ELF-1 (cell line): ENCODE data around the gene MAT2B.

ENCODE experiments used
- DNase-seq: peaks from one replicate; pipeline ENCODE4 v3.0.0-alpha.2; 2016; ENCODE audit warnings: low read depth, low spot score

Gene MAT2B

DNA sequence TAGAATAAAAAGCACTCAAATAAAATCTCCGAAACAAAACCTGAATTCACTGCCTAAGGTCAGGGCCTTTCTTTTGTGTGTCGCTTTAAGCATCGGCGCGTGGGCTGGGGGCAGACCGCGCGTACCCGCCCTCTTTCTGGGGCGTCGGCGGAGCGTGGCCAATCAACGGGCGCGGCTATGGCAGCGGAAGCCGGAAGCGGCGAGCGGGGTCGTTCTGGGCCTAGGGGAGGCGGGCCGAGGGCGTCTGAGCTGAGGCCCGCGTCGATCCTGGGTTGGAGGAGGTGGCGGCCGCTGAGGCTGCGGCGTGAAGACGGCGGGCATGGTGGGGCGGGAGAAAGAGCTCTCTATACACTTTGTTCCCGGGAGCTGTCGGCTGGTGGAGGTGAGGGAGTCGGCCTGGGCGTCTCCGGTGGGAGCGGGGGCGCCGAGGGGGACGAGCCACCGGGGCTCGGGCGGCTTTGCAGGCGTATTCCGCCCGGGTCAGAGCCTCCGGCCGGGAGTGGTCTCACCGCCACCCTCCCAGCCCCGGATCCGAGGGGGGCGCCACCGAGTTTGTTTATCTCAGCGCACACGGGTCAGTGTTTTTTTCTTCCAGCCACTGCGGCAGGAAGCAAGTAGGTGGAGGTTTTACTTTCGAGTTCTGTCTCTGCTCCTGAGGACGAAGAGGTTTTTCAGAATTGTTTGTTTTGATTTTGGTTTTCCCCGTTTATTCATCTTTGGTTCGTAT lies at the start of gene MAT2B:
Gene MAT2B, plus strand, starts transcription at position 252 of the 727 bp plus-strand sequence. Its CDS starts 68 bp downstream, at position 320.
- peak; percentile 98 for DNase-seq

DNA sequence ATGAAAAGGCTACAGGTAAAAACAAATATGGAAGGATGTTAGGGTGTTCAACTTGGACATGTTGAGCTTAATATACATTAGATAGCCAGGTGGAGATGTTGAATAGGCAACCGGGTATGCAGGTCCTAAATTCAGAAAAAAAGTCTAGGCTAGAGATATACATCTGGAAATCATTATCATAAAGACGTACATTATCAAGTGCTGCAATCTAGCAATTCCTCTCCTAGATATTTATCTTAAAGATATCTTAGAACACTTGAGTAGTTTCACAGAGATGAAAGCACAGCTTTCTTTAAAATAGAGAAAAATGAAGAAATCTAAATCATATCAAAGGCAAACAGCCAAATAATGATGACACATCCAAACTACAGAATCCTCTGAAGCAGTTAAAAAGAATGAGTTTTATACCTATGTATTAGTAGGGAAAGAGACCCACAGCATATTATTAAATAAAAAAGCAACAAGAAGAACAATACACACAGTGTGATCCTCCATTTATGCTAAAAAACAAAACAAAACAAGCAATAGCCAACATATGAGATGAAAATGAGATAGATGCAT lies 49.3 kb upstream of the MAT2B start:
- no peak for DNase-seq

DNA sequence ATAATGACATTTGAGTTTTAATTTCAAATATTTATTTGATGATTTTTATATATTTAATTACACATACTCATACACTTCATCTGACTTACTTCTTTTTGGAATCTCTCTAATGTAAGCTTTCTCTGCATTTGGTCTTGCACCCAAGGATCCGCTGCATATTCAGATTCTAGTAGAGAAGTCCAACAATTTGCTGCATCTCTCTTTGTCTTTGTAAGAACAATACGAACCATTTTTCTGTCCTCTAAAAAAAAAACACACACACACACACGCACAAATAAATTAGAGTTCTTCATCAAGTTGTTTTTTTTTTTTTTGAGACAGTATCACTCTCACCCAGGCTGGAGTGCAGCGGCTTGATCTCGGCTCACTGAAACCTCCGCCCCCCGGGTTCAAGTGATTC lies 48.6 kb upstream of the MAT2B start:
- DNase-seq, result no peak

DNA sequence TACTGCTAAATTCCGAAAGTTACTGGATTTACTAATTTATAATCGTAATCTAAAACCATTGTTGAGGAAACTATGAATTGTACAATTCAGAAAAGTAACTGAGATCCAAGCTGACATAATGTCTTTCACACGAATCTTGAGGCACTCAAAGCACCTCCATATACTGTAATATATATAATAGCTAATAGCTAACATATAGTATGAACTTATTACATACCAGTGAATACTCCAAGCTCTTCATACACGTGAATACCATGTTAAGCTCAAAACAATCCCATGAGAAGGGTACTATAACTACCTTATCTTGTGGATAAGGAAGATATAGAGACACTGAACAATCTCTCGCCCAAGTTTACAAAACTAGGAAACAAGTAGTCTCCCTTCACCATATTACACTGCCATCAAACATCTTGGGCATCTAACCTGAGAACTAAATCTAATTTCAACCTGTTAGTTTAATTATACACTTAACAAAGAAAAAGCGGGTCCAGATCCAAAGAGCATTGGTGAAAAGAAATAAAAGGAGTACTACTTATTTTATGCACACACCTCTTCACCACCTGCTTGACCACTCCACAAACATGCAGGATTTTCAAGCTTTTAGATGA lies 46.5 kb upstream of the MAT2B start:
- DNase-seq, result no peak

DNA sequence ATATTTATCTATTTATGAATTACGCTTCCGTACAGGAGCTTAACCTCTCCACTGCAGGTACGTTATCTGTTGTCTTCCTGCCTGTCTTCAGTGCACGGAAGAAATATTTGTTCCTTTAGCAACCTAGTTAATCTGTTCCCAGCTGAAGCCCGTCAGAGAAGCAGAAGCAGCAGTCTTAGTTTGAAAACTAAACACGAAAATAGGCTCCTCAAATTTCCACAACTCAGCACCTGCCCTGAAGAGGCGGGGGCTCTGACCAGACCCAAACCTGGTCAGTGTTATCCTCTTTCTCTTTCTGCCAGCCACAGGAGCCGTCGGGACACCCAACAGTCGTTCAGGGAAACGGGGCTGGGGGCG lies 46.0 kb upstream of the MAT2B start:
- no peak for DNase-seq

DNA sequence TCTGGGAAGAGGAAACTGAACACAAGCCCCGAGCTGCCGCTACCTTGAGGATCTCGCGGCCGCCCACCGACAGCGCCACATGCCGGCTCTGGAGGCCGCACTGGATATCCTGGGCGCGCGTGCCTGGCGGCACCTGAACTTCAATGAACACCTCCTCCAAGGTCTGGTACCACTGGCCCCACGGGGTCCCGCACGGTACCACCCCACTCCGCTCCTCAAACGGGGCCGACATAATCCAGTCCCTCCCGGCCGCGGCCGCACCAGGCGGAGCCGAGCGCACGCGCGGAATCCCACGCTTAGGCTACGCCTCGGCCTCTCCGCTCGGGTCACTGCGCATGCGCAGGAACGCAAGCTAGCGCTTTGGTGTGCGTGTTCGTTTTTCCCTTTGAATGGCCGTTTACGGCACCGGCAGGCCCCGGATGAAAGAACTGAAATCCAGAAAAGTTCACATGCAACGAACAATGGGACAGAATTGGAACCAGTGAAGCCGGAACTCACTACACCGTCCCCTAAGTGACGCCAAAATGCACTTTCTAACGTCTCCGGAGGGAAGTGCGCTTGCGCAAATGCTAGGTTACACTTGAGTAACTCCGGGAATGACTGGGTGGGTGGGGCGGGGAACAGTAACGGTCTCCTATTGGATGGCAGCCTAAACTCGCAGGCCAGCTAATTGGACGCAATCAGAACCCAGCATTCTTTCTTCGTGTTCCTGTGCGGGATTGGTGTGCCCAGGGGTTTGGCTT lies 45.4 kb upstream of the MAT2B start, which contains the start of gene NUDCD2:
Gene NUDCD2, minus strand, starts transcription at position 284 of the 743 bp plus-strand sequence. Its CDS starts 52 bp downstream, at position 232.
- DNase-seq, result peak; percentile 97

DNA sequence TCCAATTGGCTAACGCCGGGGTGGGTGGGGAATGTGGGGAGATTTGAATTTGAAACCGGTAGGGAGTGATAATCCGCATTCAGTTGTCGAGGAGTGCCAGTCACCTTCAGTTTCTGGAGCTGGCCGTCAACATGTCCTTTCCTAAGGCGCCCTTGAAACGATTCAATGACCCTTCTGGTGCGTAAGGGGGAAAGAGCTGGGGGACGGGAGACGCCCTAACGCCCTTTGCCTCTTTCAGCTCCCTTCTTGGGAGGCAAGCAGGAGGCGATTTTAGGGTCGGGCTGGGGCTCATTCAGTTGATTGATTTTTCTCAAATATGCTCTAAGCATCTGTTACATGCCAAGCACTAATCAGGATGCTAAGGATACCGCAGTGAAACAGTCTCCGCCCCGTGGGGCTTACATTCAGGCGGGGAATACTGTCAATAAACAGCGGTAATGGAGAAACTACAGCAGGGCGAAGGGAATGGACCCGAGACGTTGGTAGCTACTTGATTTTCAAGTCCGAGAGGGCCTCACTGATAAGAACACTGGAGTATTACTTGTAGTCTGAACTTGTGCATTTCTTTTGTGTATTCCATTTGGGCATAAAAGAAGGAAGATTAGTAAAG lies 44.8 kb upstream of the MAT2B start, which contains the start of gene HMMR:
Gene HMMR, plus strand, starts transcription at position 71 of the 610 bp plus-strand sequence. Its CDS starts 61 bp downstream, at position 132.
- no peak for DNase-seq

DNA sequence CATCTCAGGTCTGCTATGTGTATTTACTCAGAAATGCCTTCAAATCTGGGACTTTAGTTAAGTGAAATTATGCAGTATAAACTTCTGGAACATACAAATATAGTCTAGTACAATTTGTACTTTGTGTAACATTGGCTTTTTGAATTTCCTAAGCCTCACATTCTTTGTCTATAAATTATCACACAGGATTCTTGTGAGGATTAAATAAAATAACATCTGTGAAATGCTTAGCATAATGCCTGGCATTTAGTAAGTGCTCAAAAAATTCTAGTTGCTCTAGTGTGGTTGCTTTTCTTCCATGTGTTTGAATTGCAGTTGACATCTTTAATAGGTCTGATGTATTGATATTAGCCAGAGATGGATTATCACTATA lies 42.4 kb upstream of the MAT2B start:
- DNase-seq, result no peak

DNA sequence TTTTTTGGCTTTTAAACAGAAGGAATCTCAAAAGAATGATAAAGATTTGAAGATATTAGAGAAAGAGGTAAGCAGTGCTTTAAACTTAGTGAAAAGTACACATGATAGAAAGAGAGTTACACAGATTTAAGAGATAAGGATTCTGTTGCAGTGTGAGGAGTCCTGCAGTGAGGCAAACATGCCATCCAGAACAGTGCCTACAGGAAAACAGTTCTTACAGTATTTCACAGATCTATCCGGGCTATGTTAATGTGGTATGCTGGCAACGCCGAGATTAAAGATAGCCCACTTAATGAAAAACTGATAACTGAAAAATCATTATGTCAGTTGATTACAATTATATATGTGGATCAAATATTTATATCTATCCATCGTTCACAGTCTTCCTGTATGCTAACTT lies 37.7 kb upstream of the MAT2B start:
- no peak for DNase-seq

DNA sequence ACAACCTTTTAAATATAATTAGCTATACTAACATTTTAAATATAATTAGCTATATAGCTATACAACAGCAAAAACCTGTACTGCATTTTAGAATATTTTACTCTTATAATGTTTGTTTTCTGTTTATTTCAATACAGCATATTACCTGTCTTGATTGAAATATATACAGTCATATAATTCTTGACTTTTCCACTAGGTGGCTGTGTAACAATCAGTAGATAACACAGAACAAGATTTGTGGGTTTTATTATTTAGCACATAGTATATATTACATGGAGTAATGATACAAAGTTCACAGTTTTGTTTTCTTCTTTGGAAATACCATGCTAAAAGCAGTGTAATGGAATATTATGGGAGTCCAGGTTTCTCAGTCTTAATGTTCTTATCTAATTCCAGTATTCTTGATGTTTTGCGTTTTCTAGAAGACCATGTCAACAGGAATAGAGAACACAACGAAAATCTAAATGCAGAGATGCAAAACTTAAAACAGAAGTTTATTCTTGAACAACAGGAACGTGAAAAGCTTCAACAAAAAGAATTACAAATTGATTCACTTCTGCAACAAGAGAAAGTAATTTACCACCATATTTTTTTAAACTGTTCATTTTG lies 31.7 kb upstream of the MAT2B start:
- DNase-seq, result no peak

DNA sequence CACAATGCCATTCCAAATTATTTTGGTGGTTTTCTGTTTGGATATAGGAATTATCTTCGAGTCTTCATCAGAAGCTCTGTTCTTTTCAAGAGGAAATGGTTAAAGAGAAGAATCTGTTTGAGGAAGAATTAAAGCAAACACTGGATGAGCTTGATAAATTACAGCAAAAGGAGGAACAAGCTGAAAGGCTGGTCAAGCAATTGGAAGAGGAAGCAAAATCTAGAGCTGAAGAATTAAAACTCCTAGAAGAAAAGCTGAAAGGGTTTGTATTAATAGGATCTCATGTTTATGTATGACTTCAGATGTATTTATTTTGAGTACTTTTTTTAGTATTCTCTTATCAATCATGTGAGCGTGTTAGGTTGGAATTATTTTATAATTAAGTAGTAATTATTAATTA lies 30.0 kb upstream of the MAT2B start:
- DNase-seq, result no peak

DNA sequence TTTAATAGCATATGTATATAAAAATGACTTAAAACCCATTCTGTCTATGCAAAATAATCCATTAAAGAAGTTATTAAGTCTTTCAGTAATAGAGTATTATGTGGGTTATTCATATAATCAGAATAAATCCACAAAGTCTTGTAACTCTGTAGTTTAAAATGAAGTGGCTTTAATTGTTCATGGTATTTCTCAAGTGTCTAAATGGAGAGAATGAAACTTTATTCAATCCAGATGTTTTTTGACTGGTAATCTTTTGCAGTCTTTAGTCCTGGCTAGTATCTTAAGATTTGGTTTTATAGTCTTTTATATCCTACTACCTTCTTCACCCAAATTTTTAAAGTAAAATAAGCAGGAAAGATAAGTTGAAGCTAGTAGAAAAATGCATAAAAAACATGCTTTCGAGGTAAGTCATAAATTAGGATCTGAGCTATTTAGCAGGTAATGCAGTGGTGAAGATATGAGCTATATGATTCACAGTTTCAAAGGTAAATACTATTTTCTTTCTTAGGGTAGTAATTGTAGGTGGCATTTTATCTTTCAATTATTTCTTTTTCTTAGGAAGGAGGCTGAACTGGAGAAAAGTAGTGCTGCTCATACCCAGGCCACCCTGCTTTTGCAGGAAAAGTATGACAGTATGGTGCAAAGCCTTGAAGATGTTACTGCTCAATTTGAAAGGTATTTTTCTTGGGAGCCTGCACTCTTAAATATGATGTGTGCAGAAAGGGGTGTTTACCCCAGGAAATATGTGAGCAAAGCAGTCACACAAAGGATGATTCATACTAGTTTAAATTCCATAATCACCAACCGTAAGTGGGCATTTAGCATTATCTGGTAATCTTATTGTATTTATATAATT lies 27.1 kb upstream of the MAT2B start:
- DNase-seq, result no peak

DNA sequence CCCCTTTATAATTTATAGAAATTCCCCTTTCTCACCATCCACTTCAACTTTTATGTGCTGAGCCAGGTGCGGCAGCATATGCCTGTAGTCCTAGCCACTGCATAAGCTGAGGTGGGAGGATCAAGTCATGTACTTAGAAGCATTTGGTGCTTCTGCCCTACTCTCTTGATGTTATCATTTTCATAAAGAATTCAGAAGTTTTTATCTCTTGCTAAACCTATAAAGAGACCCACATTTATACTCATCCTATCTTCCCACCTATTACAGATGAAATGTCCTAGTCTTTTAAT lies 26.5 kb upstream of the MAT2B start:
- no peak for DNase-seq

DNA sequence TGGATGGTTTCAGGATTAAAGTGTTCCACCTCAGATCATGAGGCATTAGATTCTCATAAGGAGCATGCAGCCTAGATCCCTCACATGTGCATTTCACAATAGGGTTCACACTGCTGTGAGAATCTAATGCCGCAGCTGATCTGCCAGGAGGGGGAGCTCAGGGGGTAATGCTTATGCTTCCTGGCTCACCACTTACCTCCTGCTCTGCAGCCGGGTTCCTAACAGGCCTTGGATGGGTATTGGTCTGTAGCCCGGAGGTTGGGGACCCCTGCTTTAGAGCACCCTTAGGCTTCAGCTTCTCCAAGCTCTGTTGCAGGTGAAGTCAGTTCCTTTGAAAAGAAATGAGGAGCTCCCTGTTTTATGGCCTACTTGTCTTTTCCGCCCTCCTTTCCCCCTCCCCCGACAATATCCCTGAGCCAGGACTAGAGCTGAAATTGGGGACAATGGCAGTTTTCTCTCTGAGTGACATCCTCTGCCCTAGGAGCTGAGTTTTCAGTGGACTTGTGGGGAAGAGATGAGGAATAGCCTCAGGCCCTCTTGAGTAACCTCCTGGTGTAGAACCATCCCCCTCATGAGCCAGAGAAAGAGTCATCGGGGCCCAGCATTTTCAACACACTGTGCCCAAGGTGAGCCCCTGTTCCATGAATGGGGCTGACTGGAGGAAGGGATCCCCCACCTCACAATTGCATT lies 16.2 kb upstream of the MAT2B start:
- DNase-seq, result peak; percentile 72

DNA sequence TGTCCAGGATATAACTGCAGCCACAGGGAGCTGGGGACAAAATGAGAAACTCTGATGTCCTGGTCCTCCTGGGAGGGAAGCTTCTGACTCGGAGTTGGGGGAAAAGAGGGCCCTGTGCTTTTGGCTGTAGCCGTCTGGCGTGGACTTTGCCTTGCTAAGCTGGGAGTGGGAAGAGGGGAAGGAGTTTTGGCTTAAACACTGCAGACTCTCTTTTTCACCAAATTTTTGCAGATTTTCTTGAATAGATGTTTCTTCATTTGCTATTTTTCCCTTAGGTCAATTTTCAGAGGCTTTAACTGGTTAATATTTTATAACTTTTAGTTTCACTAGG lies 15.7 kb upstream of the MAT2B start:
- DNase-seq, result no peak

DNA sequence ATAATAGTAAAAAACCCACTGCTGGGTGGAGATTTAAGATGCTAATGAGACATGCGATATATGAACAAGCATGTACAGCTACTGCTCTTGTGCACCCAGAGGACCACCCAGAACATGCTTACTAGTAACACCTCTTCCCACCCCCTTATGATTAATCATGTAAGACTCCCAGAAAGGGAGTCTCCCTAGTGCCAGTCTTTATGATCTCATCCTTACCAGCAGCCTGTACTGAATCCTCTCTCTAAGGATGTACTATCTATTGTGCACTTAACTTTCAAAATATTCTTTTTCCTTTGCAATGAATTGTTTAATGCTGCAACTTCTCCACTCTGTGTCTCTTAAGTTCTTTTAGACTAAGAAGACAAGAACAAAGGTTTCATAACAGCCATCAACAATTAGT lies 9.1 kb upstream of the MAT2B start:
- no peak for DNase-seq

DNA sequence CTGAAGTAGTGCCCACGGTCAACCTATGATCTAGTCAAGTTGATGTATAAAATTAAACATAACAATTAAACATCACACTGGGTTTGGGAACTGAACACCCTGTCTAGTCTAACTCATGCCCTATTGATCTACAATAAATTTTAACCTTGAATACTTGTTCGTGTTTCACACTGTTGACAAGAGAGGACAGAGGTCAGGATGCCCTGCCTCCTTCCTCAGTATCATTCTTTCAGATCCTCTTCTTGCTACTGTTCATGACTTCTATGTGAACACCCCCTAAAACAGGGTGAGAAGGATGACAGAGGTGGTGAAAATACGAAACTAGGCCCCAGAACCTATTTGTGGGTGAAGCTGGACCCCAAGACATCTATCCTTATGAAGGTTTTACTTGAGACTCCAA lies 8.1 kb upstream of the MAT2B start:
- DNase-seq, result no peak

DNA sequence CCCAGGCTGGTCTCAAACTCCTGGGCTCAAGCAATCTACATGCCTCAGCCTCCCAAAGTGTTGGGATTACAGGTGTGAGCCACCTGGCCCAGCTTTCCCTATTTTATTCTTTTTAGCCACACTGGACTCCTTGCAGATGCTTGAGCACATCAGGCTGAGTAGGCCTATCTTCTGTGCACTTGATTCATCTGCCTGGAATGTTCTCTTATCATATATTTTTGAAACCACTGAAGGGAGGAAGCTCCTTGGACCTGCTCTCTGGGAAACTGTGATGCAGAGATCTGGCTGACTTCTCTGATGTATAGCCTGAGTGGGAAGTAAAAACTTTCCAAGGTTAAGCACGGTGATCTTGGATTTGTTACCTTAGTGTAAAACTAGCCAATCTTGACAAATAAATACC lies 6.5 kb upstream of the MAT2B start:
- DNase-seq, result no peak

DNA sequence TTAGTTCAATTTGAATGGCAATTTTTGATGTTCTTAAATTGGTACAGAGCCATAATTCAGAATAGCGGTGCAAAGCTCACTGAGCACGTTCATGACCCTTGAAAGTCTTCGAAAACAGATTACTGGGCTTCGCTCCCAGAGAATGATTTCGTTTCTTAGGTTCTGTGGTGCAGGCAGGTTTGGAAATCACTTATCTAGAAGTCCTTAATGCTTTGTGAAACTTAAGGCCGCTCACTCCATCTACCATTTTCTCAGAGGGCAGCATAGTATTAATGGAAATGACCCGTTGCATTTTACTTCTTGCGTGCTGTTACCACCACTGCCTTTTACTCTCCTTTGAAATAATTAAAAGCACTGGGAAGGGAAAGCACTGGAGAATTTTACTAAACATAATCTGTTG lies 2.9 kb upstream of the MAT2B start:
- DNase-seq, result peak; percentile 3
